ENCODE data around the gene ERAS.

GRCh38 chrX:48785540-48786214, 40.6 kb upstream of the ERAS start:
- TF ChIP-seq CTCF (IDR thresholded peaks at IDR 0.05; ENCODE audit: extremely low read depth in 1 of 2, insufficient read depth in 1 of 2, low read depth in 1 of 2, low read length in 2 of 2) (no peak), EZH2 (IDR thresholded peaks at IDR 0.05; ENCODE audit: borderline replicate concordance, low read depth, low read length, severe bottlenecking) (no peak), POLR2AphosphoS5 (IDR thresholded peaks at IDR 0.05; ENCODE audit: insufficient read depth, low read depth, low read length) (no peak)

Measured in endothelial cell of umbilical vein (primary cell).